Cardiac muscle cell (in vitro differentiated cells and primary cell): ENCODE measurements around the gene ZXDC. TPM values are rescaled to one million over a fixed set of nuclear protein-coding genes. Genes with fewer than 3 reads are reported as not detected.

Source experiments
- DNase-seq, 2 donors: peaks; one replicate each; pipeline versions ENCODE4 v3.0.0 to v3.0.0-alpha.2; 2010 to 2017; ENCODE audit warnings: low read depth in 1 of 2, low spot score in 1 of 2
- H3K27ac ChIP-seq: fragments of 200-600 bp; sonication (generic); 2 replicates; pipeline ENCODE4 v1.5.1; 2016
- H3K27me3 ChIP-seq: fragments of 200-600 bp; sonication (generic); 2 replicates; pipeline ENCODE4 v1.6.0; 2016; ENCODE audit warnings: control low read depth
- H3K36me3 ChIP-seq: fragments of 200-600 bp; sonication (generic); 2 replicates; pipeline ENCODE4 v1.5.1; 2016; ENCODE audit warnings: control low read depth
- H3K4me1 ChIP-seq: fragments of 200-600 bp; sonication (generic); 2 replicates; pipeline ENCODE4 v1.8.1; 2017; ENCODE audit warnings: low read depth, mild to moderate bottlenecking, mixed run types
- H3K4me3 ChIP-seq: fragments of 200-600 bp; sonication (generic); 2 replicates; pipeline ENCODE4 v1.5.1; 2016; ENCODE audit warnings: mild to moderate bottlenecking
- H3K9me3 ChIP-seq: fragments of 200-600 bp; sonication (generic); 2 replicates; pipeline ENCODE4 v1.5.1; 2017; ENCODE audit warnings: low read depth, mild to moderate bottlenecking, control low read depth
- CTCF ChIP-seq: IDR thresholded peaks from 2 replicates; pipeline ENCODE4 v1.5.1; 2012; ENCODE audit warnings: low read depth, mild to moderate bottlenecking, low read length
- polyA plus RNA-seq: library from polyadenylated mRNA; unstranded; fragments of >200 nt; fragmentation: Nextera tagmentation; extraction: Ambion mirVana; gene quantifications from 2 replicates; pipeline ENCODE4 v1.2.1, GENCODE V29; 2016
- total RNA-seq: library from RNA; depleted of rRNA; stranded (reverse); fragments of >200 nt; gene quantifications from 2 replicates; pipeline ENCODE4 v1.2.3, GENCODE V29; 2016

Gene ZXDC
- total and polyA plus RNA-seq, 2 experiments from 2014 or later = 40.4 to 56.3 TPM

DNA sequence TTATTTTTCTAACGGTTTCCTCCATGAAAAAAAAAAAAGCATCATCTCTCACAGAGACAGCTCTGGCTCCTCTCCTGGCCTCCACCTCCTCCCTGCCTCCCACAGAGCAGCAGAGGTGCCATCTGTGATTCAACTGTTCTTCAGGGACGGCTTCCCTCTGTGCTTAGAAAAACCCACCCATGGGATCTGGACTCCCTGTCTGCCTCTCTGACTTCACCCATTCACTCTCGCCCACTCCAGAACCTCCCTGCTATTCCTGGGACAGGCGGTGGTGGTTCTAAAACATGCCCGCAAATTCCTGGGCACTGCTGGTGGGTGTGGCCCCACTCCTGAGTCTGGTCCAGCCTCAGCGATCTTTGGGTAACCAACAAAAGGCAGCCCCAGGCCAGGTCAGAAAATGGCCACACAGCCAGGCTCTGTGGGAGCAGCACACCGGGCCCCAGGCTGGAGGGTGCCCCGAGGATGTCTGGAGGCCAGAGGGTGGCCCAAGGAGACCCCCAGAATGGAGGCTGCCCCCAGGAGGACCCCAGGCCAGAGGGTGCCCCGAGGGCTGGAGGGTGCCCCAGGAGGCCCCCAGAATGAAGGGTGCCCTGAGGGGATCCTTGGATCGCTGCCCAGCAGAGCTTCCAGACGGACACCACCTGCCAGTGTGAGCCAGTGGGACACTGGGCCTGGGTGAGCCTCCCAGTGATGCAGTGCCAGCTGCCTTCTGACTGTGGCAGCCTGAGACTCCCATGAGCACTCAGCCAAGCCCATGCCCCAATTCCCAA is 45.6 kb upstream of the ZXDC start:
- H3K4me1 ChIP-seq = no peaks in the 10 kb centered on the region
- H3K9me3 ChIP-seq = no peaks in the 10 kb centered on the region
- no peaks in the 10 kb centered on the region for H3K36me3 ChIP-seq
- H3K27ac ChIP-seq = no peak overlapping the region
- H3K4me3 ChIP-seq = no peak overlapping the region
- H3K27me3 ChIP-seq = peaks cover 32% of the 10 kb centered on the region
- no peak for TF ChIP-seq CTCF
- DNase-seq = no peak

- DNase-seq = no peak
- TF ChIP-seq CTCF = no peak
Observed at GRCh38 chr3:126519506-126520455, 44.1 kb upstream of the ZXDC start.

DNA sequence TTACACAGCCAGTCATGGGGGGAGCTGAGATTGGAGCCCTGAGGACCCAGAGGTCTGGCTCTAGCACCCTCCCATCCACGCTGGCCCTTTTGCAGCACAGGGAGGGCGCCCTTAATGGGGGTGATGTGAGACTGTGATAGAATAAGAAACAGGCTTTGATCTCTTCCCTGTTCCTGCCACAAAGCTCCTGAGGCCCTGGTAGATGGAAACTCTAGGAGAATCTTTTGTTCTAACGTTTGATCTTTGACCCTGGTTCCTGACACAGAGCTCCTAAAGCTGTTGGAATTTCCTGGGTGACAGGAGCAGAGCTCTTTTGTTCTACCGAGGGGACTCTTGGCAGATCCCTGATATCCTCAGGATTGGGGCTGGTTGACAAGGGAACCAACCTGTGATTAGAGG is 43.1 kb upstream of the ZXDC start:
- Histone ChIP-seq H3K4me3 (no peak overlapping the region), H3K4me1 (no peaks in the 10 kb centered on the region), H3K27me3 (peaks cover 14% of the 10 kb centered on the region), H3K27ac (no peak overlapping the region), H3K36me3 (no peaks in the 10 kb centered on the region), H3K9me3 (no peaks in the 10 kb centered on the region)
- DNase-seq = no peak
- TF ChIP-seq CTCF = no peak

More at GRCh38 chr3:126519506-126520455, 44.1 kb upstream of the ZXDC start:
- Histone ChIP-seq H3K27ac (no peak overlapping the region), H3K9me3 (no peaks in the 10 kb centered on the region), H3K4me3 (no peak overlapping the region), H3K4me1 (no peaks in the 10 kb centered on the region), H3K36me3 (no peaks in the 10 kb centered on the region), H3K27me3 (peaks cover 22% of the 10 kb centered on the region)

- no peak for DNase-seq
- Histone ChIP-seq H3K27ac (no peak overlapping the region), H3K36me3 (no peaks in the 10 kb centered on the region), H3K27me3 (peaks cover 9% of the 10 kb centered on the region), H3K4me1 (no peaks in the 10 kb centered on the region), H3K9me3 (no peaks in the 10 kb centered on the region), H3K4me3 (no peak overlapping the region)
- no peak for TF ChIP-seq CTCF
Observed at GRCh38 chr3:126517986-126518778, 42.5 kb upstream of the ZXDC start.

GRCh38 chr3:126517291-126517951 is 41.7 kb upstream of the ZXDC start, which contains the start of gene UROC1:
Gene UROC1, minus strand, starts transcription at chr3:126517773. Its CDS starts 54 bp downstream, at chr3:126517719.
- Histone ChIP-seq H3K36me3 (no peaks in the 10 kb centered on the region), H3K4me1 (no peaks in the 10 kb centered on the region), H3K4me3 (no peak within 1 kb of the TSS), H3K27me3 (peaks cover under 1% of the 10 kb centered on the region), H3K9me3 (no peaks in the 10 kb centered on the region), H3K27ac (no peak within 1 kb of the TSS)
- no peak for DNase-seq
- TF ChIP-seq CTCF = no peak
